ENCODE measurements around the gene BTN2A1.
"Not testable (repeated sequence)": the region's sequence is repeated elsewhere in the genome, so short reads cannot be mapped to it uniquely, and the experiment has no call there.

Gene BTN2A1

GRCh38 chr6:26500102-26500501, 42.3 kb downstream of the BTN2A1 start, which contains the start of gene BTN1A1:
TSS of gene BTN1A1 (plus strand) at chr6:26500303. CDS start at chr6:26501287, 984 bp downstream.
- TF ChIP-seq CTCF (IDR thresholded peaks at IDR 0.05; ENCODE audit: extremely low read depth, missing control alignments), result no peak
- DNase-seq (ENCODE audit: low spot score), result no peak

DNA sequence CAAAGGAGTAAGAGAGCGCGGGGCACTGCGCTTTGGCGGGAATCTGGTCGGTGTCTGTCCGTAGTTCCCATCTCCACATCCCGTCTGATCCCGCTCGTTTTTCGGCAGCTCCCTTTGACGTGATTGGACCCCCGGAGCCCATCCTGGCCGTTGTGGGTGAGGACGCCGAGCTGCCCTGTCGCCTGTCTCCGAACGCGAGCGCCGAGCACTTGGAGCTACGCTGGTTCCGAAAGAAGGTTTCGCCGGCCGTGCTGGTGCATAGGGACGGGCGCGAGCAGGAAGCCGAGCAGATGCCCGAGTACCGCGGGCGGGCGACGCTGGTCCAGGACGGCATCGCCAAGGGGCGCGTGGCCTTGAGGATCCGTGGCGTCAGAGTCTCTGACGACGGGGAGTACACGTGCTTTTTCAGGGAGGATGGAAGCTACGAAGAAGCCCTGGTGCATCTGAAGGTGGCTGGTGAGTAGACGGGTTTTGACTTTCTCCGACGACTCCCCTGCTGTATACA, 43.8 kb downstream of the BTN2A1 start:
- TF ChIP-seq CTCF (IDR thresholded peaks at IDR 0.05; ENCODE audit: extremely low read depth, missing control alignments), result no peak
- no peak for DNase-seq (ENCODE audit: low spot score)

GRCh38 chr6:26502165-26502564, 44.4 kb downstream of the BTN2A1 start:
- no peak for DNase-seq (ENCODE audit: low spot score)
- no peak for TF ChIP-seq CTCF (IDR thresholded peaks at IDR 0.05; ENCODE audit: extremely low read depth, missing control alignments)

DNA sequence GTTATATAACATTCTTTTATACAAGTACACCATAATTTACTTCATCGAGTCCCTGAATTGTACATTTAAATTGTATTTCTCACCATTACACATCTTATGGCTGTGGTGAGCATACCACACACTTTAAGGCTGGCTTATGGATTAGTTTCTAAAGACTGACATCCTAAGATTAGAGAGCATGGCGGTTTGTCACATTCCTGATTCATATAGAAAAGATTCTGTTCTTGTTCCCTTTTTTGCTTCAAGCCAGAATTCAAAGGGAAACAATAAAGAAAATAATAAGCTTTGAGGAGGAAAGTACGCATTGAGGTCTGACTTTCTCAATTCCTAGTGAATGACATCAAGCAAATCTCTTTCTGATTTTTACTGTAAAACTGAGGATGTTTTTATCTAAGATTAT, 44.9 kb downstream of the BTN2A1 start:
- TF ChIP-seq CTCF (IDR thresholded peaks at IDR 0.05; ENCODE audit: extremely low read depth, missing control alignments), result no peak
- DNase-seq (ENCODE audit: low spot score), result no peak

GRCh38 chr6:26507658-26508057, 49.9 kb downstream of the BTN2A1 start:
- no peak for TF ChIP-seq CTCF (IDR thresholded peaks at IDR 0.05; ENCODE audit: extremely low read depth, missing control alignments)
- no peak for DNase-seq (ENCODE audit: low spot score)

DNA sequence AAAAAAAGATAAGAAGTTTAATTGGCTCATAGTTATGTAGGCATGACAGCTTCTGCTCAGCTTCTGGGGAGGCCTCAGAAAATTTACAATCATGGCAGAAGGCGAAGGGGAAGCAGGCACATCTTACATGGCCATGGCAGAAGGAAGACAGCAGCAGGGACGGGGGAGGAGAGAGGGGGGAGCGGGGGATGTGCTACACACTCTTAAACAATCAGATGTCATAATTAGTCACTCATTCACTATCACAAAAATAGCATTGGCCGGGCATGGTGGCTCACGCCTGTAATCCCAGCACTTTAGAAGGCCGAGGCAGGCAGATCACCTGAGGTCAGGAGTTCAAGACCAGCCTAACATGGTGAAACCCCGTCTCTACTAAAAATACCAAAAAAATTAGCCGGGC, 53.3 kb downstream of the BTN2A1 start:
- not testable (repeated sequence) for DNase-seq (ENCODE audit: low spot score)

GRCh38 chr6:26514984-26515383, 57.2 kb downstream of the BTN2A1 start:
- DNase-seq (ENCODE audit: low spot score), result no peak
- TF ChIP-seq CTCF (IDR thresholded peaks at IDR 0.05; ENCODE audit: extremely low read depth, missing control alignments), result no peak

All from GM20000 (cell line).